PC-3 (cell line): ENCODE results near the gene FAM114A1.

ENCODE experiments used
- EZH2 ChIP-seq: fragments of 300-600 bp; sonication (generic); IDR thresholded peaks from one replicate; pipeline ENCODE4 v1.6.1; 2017; ENCODE audit warnings: antibody characterized with exemption, mild to moderate bottlenecking, low read length; ENCODE audit not compliant: unreplicated experiment
- EZH2phosphoT487 ChIP-seq: fragments of 300-600 bp; sonication (generic); IDR thresholded peaks from 2 replicates; pipeline ENCODE4 v1.6.1; 2018; ENCODE audit warnings: mild to moderate bottlenecking, antibody characterized with exemption, low read length, borderline replicate concordance
- TF ChIP-seq, protein P1 (sequence below): fragments of 300-600 bp; sonication (generic); conservative IDR thresholded peaks from 2 replicates; pipeline ENCODE4 v1.5.1; 2017; ENCODE audit warnings: antibody characterized with exemption, low read depth, mild to moderate bottlenecking, low read length

DNA sequence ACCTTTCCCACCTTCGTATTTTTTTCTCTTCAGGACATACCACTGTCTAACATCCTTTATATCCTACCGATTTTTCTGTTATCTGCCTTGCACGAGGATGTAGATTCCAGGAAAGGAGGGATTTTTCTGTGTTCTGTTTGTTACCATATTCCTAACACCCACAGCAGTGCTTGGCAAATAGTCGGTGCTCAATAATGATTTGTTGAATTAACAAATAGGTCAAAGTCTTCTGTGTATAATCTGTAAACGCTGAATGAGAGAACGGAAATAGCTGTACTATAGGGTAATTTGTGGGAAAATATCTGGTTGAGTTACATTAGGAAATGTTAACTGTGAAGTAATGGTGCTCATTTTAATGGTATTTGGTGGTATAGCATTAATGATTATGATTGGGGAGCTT, 83.1 kb downstream of the FAM114A1 start:
- TF ChIP-seq, protein P1, sequence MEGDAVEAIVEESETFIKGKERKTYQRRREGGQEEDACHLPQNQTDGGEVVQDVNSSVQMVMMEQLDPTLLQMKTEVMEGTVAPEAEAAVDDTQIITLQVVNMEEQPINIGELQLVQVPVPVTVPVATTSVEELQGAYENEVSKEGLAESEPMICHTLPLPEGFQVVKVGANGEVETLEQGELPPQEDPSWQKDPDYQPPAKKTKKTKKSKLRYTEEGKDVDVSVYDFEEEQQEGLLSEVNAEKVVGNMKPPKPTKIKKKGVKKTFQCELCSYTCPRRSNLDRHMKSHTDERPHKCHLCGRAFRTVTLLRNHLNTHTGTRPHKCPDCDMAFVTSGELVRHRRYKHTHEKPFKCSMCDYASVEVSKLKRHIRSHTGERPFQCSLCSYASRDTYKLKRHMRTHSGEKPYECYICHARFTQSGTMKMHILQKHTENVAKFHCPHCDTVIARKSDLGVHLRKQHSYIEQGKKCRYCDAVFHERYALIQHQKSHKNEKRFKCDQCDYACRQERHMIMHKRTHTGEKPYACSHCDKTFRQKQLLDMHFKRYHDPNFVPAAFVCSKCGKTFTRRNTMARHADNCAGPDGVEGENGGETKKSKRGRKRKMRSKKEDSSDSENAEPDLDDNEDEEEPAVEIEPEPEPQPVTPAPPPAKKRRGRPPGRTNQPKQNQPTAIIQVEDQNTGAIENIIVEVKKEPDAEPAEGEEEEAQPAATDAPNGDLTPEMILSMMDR: no peak
- TF ChIP-seq EZH2 (no peak), EZH2phosphoT487 (no peak)
